Erythroblast (primary cell): ENCODE measurements around the gene AZIN2.
"Not testable (repeated sequence)": the region's sequence is repeated elsewhere in the genome, so short reads cannot be mapped to it uniquely, and the experiment has no call there.

Experiments
- DNase-seq, 2 experiments: peaks; one replicate each; lab custom pipeline; 2025; lab: John Stamatoyannopoulos, UW
- GATA1 ChIP-seq: IDR thresholded peaks from 2 replicates; pipeline ENCODE4 v1.6.1; 2011; ENCODE audit warnings: low read depth, mild to moderate bottlenecking, control low read depth, low read length, moderate library complexity
- POLR2A ChIP-seq: IDR thresholded peaks from 2 replicates; pipeline ENCODE4 v1.6.1; 2011; ENCODE audit warnings: mild to moderate bottlenecking, low read length

AZIN2 gene

GRCh38 chr1:33094486-33094885 lies 13.5 kb downstream of the AZIN2 start:
- no peak for TF ChIP-seq POLR2A
- no peak for TF ChIP-seq GATA1
- no peak for DNase-seq

GRCh38 chr1:33094971-33095604 lies 14.1 kb downstream of the AZIN2 start:
- peak; percentile 24 to 69 for DNase-seq
- no peak for TF ChIP-seq GATA1
- TF ChIP-seq POLR2A, result no peak

- no peak for TF ChIP-seq GATA1
- TF ChIP-seq POLR2A, result no peak
- no peak for DNase-seq
These were observed 15.5 kb downstream of the AZIN2 start for GRCh38 chr1:33096363-33097005.

GRCh38 chr1:33097137-33097611 lies 16.2 kb downstream of the AZIN2 start:
- peak; percentile 14 to 48 for DNase-seq
- no peak for TF ChIP-seq GATA1
- no peak for TF ChIP-seq POLR2A

GRCh38 chr1:33097762-33098161 lies 16.8 kb downstream of the AZIN2 start:
- TF ChIP-seq GATA1, result no peak
- TF ChIP-seq POLR2A, result no peak
- no peak for DNase-seq

GRCh38 chr1:33098371-33098770 lies 17.4 kb downstream of the AZIN2 start:
- TF ChIP-seq GATA1 (no peak), POLR2A (no peak)
- no peak for DNase-seq

- TF ChIP-seq POLR2A (no peak), GATA1 (no peak)
- DNase-seq, result peak; percentile 14 to 27
These were observed 18.6 kb downstream of the AZIN2 start for GRCh38 chr1:33099290-33100118.

GRCh38 chr1:33100119-33100415 lies 19.1 kb downstream of the AZIN2 start:
- DNase-seq, result not testable (repeated sequence)

GRCh38 chr1:33110477-33110876 lies 29.5 kb downstream of the AZIN2 start:
- no peak for DNase-seq
- TF ChIP-seq GATA1, result no peak
- no peak for TF ChIP-seq POLR2A

GRCh38 chr1:33111965-33112364 lies 31.0 kb downstream of the AZIN2 start:
- peak; percentile 10 to 25 for DNase-seq
- no peak for TF ChIP-seq POLR2A
- TF ChIP-seq GATA1, result no peak

- no peak for TF ChIP-seq POLR2A
- no peak for TF ChIP-seq GATA1
These were observed 36.6 kb downstream of the AZIN2 start for GRCh38 chr1:33117440-33118085.

GRCh38 chr1:33118274-33118673 lies 37.3 kb downstream of the AZIN2 start:
- TF ChIP-seq GATA1 (no peak), POLR2A (no peak)
- no peak for DNase-seq

More at GRCh38 chr1:33117440-33118085, 36.6 kb downstream of the AZIN2 start:
- DNase-seq, result no peak

- TF ChIP-seq GATA1, result no peak
- no peak for TF ChIP-seq POLR2A
These were observed 38.1 kb downstream of the AZIN2 start for GRCh38 chr1:33119050-33119449.

More at GRCh38 chr1:33119050-33119449, 38.1 kb downstream of the AZIN2 start:
- DNase-seq, result no peak
